GM12891 (cell line): ENCODE measurements around the gene PORCN.

ENCODE experiments used
- DNase-seq: peaks from one replicate; pipeline ENCODE4 v3.0.0; 2011; ENCODE audit warnings: low spot score; ENCODE audit not compliant: insufficient read length
- FAIRE-seq: peaks from 2 replicates; lab custom pipeline; 2011; peaks lifted over from hg19 to GRCh38; lab: Jason Lieb, UNC
- PAX5 ChIP-seq: IDR thresholded peaks from 2 replicates; pipeline ENCODE4 v1.6.1; 2011; ENCODE audit warnings: low read length, moderate library complexity, mild to moderate bottlenecking; ENCODE audit not compliant: insufficient read depth, severe bottlenecking
- POLR2A ChIP-seq: IDR thresholded peaks from 2 replicates; pipeline ENCODE4 v1.6.1; 2011; ENCODE audit warnings: low read depth, low read length, control low read depth
- POLR2AphosphoS5 ChIP-seq: IDR thresholded peaks from 2 replicates; pipeline ENCODE4 v1.6.1; 2011; ENCODE audit warnings: low read depth, low read length, control low read depth
- POU2F2 ChIP-seq: IDR thresholded peaks from 2 replicates; pipeline ENCODE4 v1.6.1; 2011; ENCODE audit warnings: low read depth, mild to moderate bottlenecking, control low read depth, low read length, moderate library complexity
- SPI1 ChIP-seq: IDR thresholded peaks from 2 replicates; pipeline ENCODE4 v1.6.1; 2011; ENCODE audit warnings: low read depth, low read length, control low read depth
- TAF1 ChIP-seq: IDR thresholded peaks from 2 replicates; pipeline ENCODE4 v1.6.1; 2011; ENCODE audit warnings: low read depth, low read length, control low read depth

The PORCN gene

GRCh38 chrX:48475774-48476577 lies 32.8 kb upstream of the PORCN start, which contains the start of gene FTSJ1:
FTSJ1 (plus strand) TSS chrX:48476199; CDS start chrX:48478048, 1,849 bp downstream.
- FAIRE-seq (peak; percentile 99), DNase-seq (peak; percentile 72)
- TF ChIP-seq POLR2AphosphoS5, result peak; percentile 52; the same call in 1 of the 2 replicates
- TF ChIP-seq POU2F2, result no peak

- TF ChIP-seq POU2F2 (no peak), POLR2AphosphoS5 (no peak)
- FAIRE-seq, result no peak
- DNase-seq, result no peak
These were observed 31.9 kb upstream of the PORCN start for GRCh38 chrX:48476919-48477318.

- TF ChIP-seq POU2F2, result no peak
- TF ChIP-seq SPI1, result no peak
- no peak for TF ChIP-seq TAF1
- TF ChIP-seq POLR2A, result no peak
- no peak for TF ChIP-seq POLR2AphosphoS5
- TF ChIP-seq PAX5, result no peak
- no peak for DNase-seq
- no peak for FAIRE-seq
These were observed 30.6 kb upstream of the PORCN start for GRCh38 chrX:48477960-48478755.

- FAIRE-seq (peak; percentile 20), DNase-seq (no peak)
- TF ChIP-seq TAF1 (no peak), PAX5 (no peak), POLR2A (no peak), POLR2AphosphoS5 (no peak), SPI1 (no peak), POU2F2 (no peak)
These were observed 30.0 kb upstream of the PORCN start for GRCh38 chrX:48478806-48479205.

GRCh38 chrX:48480142-48480541 lies 28.6 kb upstream of the PORCN start:
- TF ChIP-seq POLR2A (no peak), SPI1 (no peak), TAF1 (no peak), POU2F2 (no peak), PAX5 (no peak), POLR2AphosphoS5 (no peak)
- no peak for FAIRE-seq
- DNase-seq, result no peak

GRCh38 chrX:48480583-48480982 lies 28.2 kb upstream of the PORCN start:
- TF ChIP-seq TAF1 (no peak), SPI1 (no peak)
- FAIRE-seq (no peak), DNase-seq (no peak)

- FAIRE-seq (no peak), DNase-seq (no peak)
- TF ChIP-seq TAF1, result no peak
- TF ChIP-seq PAX5, result no peak
- TF ChIP-seq POU2F2, result no peak
- TF ChIP-seq POLR2AphosphoS5, result no peak
- no peak for TF ChIP-seq POLR2A
- TF ChIP-seq SPI1, result no peak
These were observed 26.3 kb upstream of the PORCN start for GRCh38 chrX:48482526-48482925.

- FAIRE-seq (no peak), DNase-seq (no peak)
- TF ChIP-seq POLR2A (0 out of 2 replicates have a peak, but pooled peaks have one; percentile 10), POU2F2 (no peak)
These were observed 21.4 kb upstream of the PORCN start for GRCh38 chrX:48487362-48487798.

GRCh38 chrX:48488034-48488433 lies 20.8 kb upstream of the PORCN start:
- FAIRE-seq, result no peak
- no peak for DNase-seq
- TF ChIP-seq POU2F2 (no peak), SPI1 (no peak), POLR2AphosphoS5 (no peak), TAF1 (no peak), PAX5 (no peak), POLR2A (no peak; the same call in 1 of the 2 replicates)

GRCh38 chrX:48489296-48489695 lies 19.5 kb upstream of the PORCN start:
- DNase-seq (no peak), FAIRE-seq (no peak)
- no peak for TF ChIP-seq TAF1
- TF ChIP-seq POLR2A, result no peak
- no peak for TF ChIP-seq POU2F2
- TF ChIP-seq PAX5, result no peak
- no peak for TF ChIP-seq SPI1
- TF ChIP-seq POLR2AphosphoS5, result no peak
